HepG2 (cell line): ENCODE data around the gene APRT. TPM values are rescaled to one million over a fixed set of nuclear protein-coding genes. Genes with fewer than 3 reads are reported as not detected.

Experiments used
- ETV5 ChIP-seq: IDR thresholded peaks from 2 replicates; pipeline ENCODE4 v1.6.1; 2018; ENCODE audit warnings: missing biosample characterization, missing genetic modification reagents, inconsistent platforms, borderline replicate concordance
- ISL2 ChIP-seq: sonication (generic); formaldehyde crosslinking; IDR thresholded peaks from 2 replicates; pipeline ENCODE4 v1.5.0; 2020; ENCODE audit warnings: missing genetic modification reagents
- KLF16 ChIP-seq, 2 experiments: sonication (generic) in 1 of 2; formaldehyde crosslinking in 1 of 2; IDR thresholded peaks; 2 replicates each; pipeline versions ENCODE4 v1.6.1 to v1.8.0; 2016 to 2023; ENCODE audit warnings: missing genetic modification reagents in 2 of 2, missing compliant biosample characterization in 1 of 2
- MEIS2 ChIP-seq: sonication (generic); formaldehyde crosslinking; IDR thresholded peaks from 2 replicates; pipeline ENCODE4 v1.9.0; 2021; ENCODE audit warnings: mild to moderate bottlenecking, missing genetic modification reagents
- MTF2 ChIP-seq: sonication (generic); formaldehyde crosslinking; IDR thresholded peaks from 2 replicates; pipeline ENCODE4 v1.5.0; 2020; ENCODE audit warnings: missing genetic modification reagents, borderline replicate concordance
- MXD4 ChIP-seq: IDR thresholded peaks from 2 replicates; pipeline ENCODE4 v1.6.1; 2016; ENCODE audit warnings: mild to moderate bottlenecking, missing biosample characterization, missing genetic modification reagents
- NFAT5 ChIP-seq: sonication (generic); formaldehyde crosslinking; IDR thresholded peaks from 2 replicates; pipeline ENCODE4 v1.4.0; 2020; ENCODE audit warnings: missing genetic modification reagents
- SALL2 ChIP-seq: sonication (generic); formaldehyde crosslinking; IDR thresholded peaks from 2 replicates; pipeline ENCODE4 v1.8.1; 2023; ENCODE audit warnings: mild to moderate bottlenecking, missing genetic modification reagents, inconsistent platforms
- SRY ChIP-seq: sonication (generic); formaldehyde crosslinking; IDR thresholded peaks from 2 replicates; pipeline ENCODE4 v1.8.0; 2022; ENCODE audit warnings: mild to moderate bottlenecking, missing genetic modification reagents
- SSRP1 ChIP-seq: IDR thresholded peaks from 2 replicates; pipeline ENCODE4 v1.6.1; 2016; ENCODE audit warnings: control low read depth
- UBTF ChIP-seq: sonication (generic); formaldehyde crosslinking; IDR thresholded peaks from 2 replicates; pipeline ENCODE4 v1.4.0; 2020; ENCODE audit warnings: mild to moderate bottlenecking, missing genetic modification reagents
- ZNF503 ChIP-seq: sonication (generic); formaldehyde crosslinking; IDR thresholded peaks from 2 replicates; pipeline ENCODE4 v1.4.0; 2020; ENCODE audit warnings: missing genetic modification reagents
- ZNF615 ChIP-seq: sonication (generic); formaldehyde crosslinking; IDR thresholded peaks from 2 replicates; pipeline ENCODE4 v1.5.0; 2020; ENCODE audit warnings: mild to moderate bottlenecking, missing genetic modification reagents, borderline replicate concordance
- ZNF768 ChIP-seq: sonication (generic); formaldehyde crosslinking; IDR thresholded peaks from 2 replicates; pipeline ENCODE4 v1.4.0; 2020; ENCODE audit warnings: missing genetic modification reagents
- polyA plus RNA-seq, 8 experiments: library from polyadenylated mRNA; depleted of rRNA in 3 of 8; stranded (reverse) in 7 of 8; unstranded in 1 of 8; fragments of >200 nt; fragmentation: Illumina TruSeq in 4 of 8; extraction: Trizol in 4 of 8; gene quantifications; 2 replicates each; pipeline versions ENCODE4 v1.2.1 to v1.2.3, GENCODE V29; 2011 to 2016; ENCODE audit warnings: low read depth in 4 of 8, missing spikeins in 1 of 8, mixed read lengths in 1 of 8; ENCODE audit not compliant: insufficient read depth in 1 of 8
- total RNA-seq, 5 experiments: library from RNA; depleted of rRNA; stranded (reverse); fragments of >200 nt; fragmentation: Illumina TruSeq; extraction: Trizol; gene quantifications; 2 replicates each; pipeline ENCODE4 v1.2.3, GENCODE V29; 2016; ENCODE audit warnings: low read depth in 1 of 5
- TF ChIP-seq, protein P1 (sequence below): sonication (generic); formaldehyde crosslinking; IDR thresholded peaks from 2 replicates; pipeline ENCODE4 v1.5.1; 2020; ENCODE audit warnings: missing genetic modification reagents, mild to moderate bottlenecking, borderline replicate concordance
- TF ChIP-seq, protein P2 (sequence below): sonication (generic); formaldehyde crosslinking; IDR thresholded peaks from 2 replicates; pipeline ENCODE4 v1.8.0; 2022; ENCODE audit warnings: mild to moderate bottlenecking, missing genetic modification reagents, borderline replicate concordance

The APRT gene
- total and polyA plus RNA-seq, 2 of the 13 experiments (the other 11 are each of a cell fraction or from before 2014, with no cell fraction given): 155 to 242 TPM

DNA sequence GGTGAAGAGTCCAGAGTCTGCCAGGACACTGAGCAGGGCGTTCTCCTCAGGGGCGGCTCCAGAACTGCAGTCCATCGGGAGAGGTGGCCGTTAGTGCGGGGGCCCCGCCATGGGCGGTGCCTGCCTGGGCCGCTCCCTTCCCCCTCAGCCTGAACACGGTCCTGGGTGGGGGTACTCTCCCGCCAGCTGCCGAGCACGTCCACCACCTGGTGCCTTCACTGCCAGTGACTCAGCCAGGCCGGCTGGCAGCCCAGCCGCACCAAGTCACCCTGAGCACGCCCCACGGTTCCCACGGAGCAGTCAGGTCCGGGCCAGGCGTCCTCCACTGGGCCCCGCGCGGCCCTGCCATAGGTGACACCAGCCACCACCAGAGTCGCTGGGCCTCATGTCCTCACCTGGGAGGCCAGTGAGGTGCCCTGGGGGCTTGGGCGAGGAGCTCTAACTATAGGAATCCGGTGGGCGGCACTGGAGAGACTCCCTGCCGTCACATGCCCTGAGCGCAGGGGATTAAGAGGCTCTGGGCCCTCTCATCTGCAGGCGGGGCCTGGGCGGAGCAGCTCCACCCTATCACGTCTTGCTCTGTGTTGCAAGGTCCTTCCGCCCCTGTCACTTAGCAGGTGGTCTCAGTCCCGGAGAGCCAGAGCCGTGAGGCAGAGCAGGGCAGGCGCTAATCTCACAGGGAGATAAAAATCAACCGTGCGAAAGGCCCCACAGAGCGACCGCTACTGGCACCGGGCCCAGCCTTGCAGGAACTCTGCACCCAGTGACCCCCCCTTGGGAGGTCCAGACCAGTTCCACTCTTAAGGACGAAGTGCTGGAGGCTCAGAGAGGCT, 41.1 kb downstream of the APRT start (continued):
- TF ChIP-seq ZNF503 (CRISPR knock-in tag) (no peak), MEIS2 (CRISPR knock-in tag) (no peak), ZNF768 (CRISPR knock-in tag) (no peak), KLF16 (CRISPR knock-in tag; IDR thresholded peaks at IDR 0.05) (no peak), MXD4 (CRISPR knock-in tag) (0 out of 2 replicates have a peak, but pooled peaks have one; percentile 31), UBTF (CRISPR knock-in tag) (peak; percentile 39; the same call in 1 of the 2 replicates), SALL2 (CRISPR knock-in tag) (no peak), ZNF615 (no peak), SSRP1 (peak; percentile 56), NFAT5 (CRISPR knock-in tag) (no peak), MTF2 (CRISPR knock-in tag) (no peak), SRY (CRISPR knock-in tag) (no peak), ISL2 (CRISPR knock-in tag) (no peak), ETV5 (CRISPR knock-in tag) (peak; percentile 40)
- TF ChIP-seq, protein P1, sequence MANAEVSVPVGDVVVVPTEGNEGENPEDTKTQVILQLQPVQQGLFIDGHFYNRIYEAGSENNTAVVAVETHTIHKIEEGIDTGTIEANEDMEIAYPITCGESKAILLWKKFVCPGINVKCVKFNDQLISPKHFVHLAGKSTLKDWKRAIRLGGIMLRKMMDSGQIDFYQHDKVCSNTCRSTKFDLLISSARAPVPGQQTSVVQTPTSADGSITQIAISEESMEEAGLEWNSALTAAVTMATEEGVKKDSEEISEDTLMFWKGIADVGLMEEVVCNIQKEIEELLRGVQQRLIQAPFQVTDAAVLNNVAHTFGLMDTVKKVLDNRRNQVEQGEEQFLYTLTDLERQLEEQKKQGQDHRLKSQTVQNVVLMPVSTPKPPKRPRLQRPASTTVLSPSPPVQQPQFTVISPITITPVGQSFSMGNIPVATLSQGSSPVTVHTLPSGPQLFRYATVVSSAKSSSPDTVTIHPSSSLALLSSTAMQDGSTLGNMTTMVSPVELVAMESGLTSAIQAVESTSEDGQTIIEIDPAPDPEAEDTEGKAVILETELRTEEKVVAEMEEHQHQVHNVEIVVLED (CRISPR knock-in tag): no peak
- TF ChIP-seq, protein P2, sequence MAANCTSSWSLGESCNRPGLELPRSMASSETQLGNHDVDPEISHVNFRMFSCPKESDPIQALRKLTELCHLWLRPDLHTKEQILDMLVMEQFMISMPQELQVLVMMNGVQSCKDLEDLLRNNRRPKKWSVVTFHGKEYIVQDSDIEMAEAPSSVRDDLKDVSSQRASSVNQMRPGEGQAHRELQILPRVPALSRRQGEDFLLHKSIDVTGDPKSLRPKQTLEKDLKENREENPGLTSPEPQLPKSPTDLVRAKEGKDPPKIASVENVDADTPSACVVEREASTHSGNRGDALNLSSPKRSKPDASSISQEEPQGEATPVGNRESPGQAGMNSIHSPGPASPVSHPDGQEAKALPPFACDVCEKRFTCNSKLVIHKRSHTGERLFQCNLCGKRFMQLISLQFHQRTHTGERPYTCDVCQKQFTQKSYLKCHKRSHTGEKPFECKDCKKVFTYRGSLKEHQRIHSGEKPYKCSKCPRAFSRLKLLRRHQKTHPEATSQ (CRISPR knock-in tag): no peak
